Activated naive CD4-positive, alpha-beta T cell treated with anti-CD3 and anti-CD28 coated beads, Interleukin-2, amount 50 U/mL, for 16 hours (primary cell): ENCODE data around the gene NUTM2A.
"Not testable (repeated sequence)": the region's sequence is repeated elsewhere in the genome, so short reads cannot be mapped to it uniquely, and the experiment has no call there.

Experiments used
- DNase-seq: peaks from one replicate; pipeline ENCODE4 v3.0.0-alpha.2; 2020

Gene NUTM2A

DNA sequence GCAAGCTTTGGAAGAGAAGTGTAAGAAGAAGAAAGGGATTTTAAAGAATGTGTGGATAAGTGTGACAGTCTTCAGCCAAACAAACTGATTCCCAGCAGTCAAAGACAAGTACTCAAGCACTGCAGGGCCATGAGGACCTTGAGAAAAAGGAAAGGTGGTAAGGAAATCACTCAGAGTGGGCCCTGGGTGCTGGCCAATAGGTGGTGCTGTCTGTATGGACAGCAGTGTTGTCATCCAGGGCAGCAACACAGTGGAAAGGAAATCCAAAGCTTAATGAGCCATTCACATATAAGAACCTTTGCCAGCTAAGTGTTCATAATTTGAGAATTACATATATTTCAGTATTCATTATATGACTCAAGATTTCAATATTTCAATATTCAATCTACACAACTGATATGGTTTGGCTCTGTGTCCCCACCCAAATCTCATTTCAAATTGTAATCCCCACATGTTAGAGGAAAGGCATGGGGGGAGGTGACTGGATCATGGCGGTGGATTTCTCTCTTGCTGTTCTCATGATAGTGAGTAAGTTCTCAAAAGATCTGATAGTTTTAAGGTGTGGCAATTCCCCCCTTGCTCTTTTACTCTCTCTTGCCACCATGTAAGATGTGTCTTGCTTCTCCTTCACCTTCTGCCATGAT is 55.6 kb downstream of the NUTM2A start:
- DNase-seq = not testable (repeated sequence)
